CD4-positive, alpha-beta memory T cell (primary cell): ENCODE results near the gene AMMECR1. TPM values are rescaled to one million over a fixed set of nuclear protein-coding genes. Genes with fewer than 3 reads are reported as not detected.
A peak's percentile ranks its signal among the peaks of the same experiment; 100 is the strongest.

Experiments
- CTCF ChIA-PET: fragments of 350-600 bp; sonication (Branson Sonifier 250); formaldehyde crosslinking; loops from one replicate; lab custom pipeline; 2021; ENCODE audit warnings: inconsistent platforms; ENCODE audit not compliant: partially characterized antibody; lab: Charles Lee
- POLR2A ChIA-PET: fragments of 350-600 bp; sonication (Branson Sonifier 250); formaldehyde crosslinking; loops from one replicate; lab custom pipeline; 2021; ENCODE audit not compliant: partially characterized antibody; lab: Charles Lee
- DNase-seq, 5 donors: peaks; one replicate each; pipeline versions ENCODE4 v3.0.0 to v3.0.0-alpha.2; 2020 to 2022; ENCODE audit warnings: mixed read lengths in 1 of 5
- H3K27ac ChIP-seq: one replicate; pipeline ENCODE4 v1.7.0; 2013; ENCODE audit warnings: low read depth, low read length
- H3K27me3 ChIP-seq: 2 replicates; pipeline ENCODE4 v1.7.0; 2013; ENCODE audit warnings: mild to moderate bottlenecking, low read length, moderate library complexity; ENCODE audit not compliant: insufficient read depth
- H3K36me3 ChIP-seq: 2 replicates; pipeline ENCODE4 v1.7.0; 2013; ENCODE audit warnings: mild to moderate bottlenecking, low read length, moderate library complexity; ENCODE audit not compliant: insufficient read depth
- H3K4me1 ChIP-seq: 2 replicates; pipeline ENCODE4 v1.7.0; 2013; ENCODE audit warnings: mild to moderate bottlenecking, low read length, moderate library complexity; ENCODE audit not compliant: insufficient read depth
- H3K4me3 ChIP-seq, 2 donors: one replicate each; pipeline ENCODE4 v1.7.0; 2013; ENCODE audit warnings: low read length in 2 of 2, mild to moderate bottlenecking in 1 of 2
- H3K9me3 ChIP-seq, 2 donors: one replicate each; pipeline ENCODE4 v1.7.0; 2013; ENCODE audit warnings: low read length in 2 of 2, control low read depth in 1 of 2; ENCODE audit not compliant: control insufficient read depth in 1 of 2
- H3K27ac Mint-ChIP-seq, 7 donors: one replicate each; pipeline ENCODE4 v1.8.0; 2020 to 2021; ENCODE audit warnings: mixed read lengths in 7 of 7, mild to moderate bottlenecking in 6 of 7, inconsistent platforms in 3 of 7, moderate library complexity in 3 of 7
- H3K27me3 Mint-ChIP-seq, 2 donors: one replicate each; pipeline ENCODE4 v1.8.0; 2020 to 2021; ENCODE audit warnings: mixed read lengths in 2 of 2
- H3K36me3 Mint-ChIP-seq, 2 donors: one replicate each; pipeline ENCODE4 v1.8.0; 2020 to 2021; ENCODE audit warnings: mixed read lengths in 2 of 2, inconsistent platforms in 1 of 2, mild to moderate bottlenecking in 1 of 2
- H3K4me1 Mint-ChIP-seq, 4 donors: one replicate each; pipeline ENCODE4 v1.8.0; 2020 to 2021; ENCODE audit warnings: mixed read lengths in 4 of 4, mild to moderate bottlenecking in 1 of 4
- H3K4me3 Mint-ChIP-seq, 8 donors: one replicate each; pipeline ENCODE4 v1.8.0; 2020 to 2021; ENCODE audit warnings: mixed read lengths in 8 of 8, mild to moderate bottlenecking in 7 of 8, moderate library complexity in 6 of 8, inconsistent platforms in 3 of 8
- H3K9me3 Mint-ChIP-seq, 8 donors: one replicate each; pipeline ENCODE4 v1.8.0; 2020 to 2021; ENCODE audit warnings: mixed read lengths in 8 of 8, mild to moderate bottlenecking in 5 of 8, inconsistent platforms in 3 of 8, moderate library complexity in 1 of 8
- intact Hi-C: fragments of 100-400 bp; cut with micrococcal nuclease; formaldehyde crosslinking; loops from one replicate; pipeline ENCODE4 v1.15.1; 2023
- polyA plus RNA-seq, 2 donors: library from polyadenylated mRNA; unstranded; fragments of 300-500 nt; fragmentation: Illumina TruSeq; gene quantifications; one replicate each; pipeline ENCODE4 v1.2.3, GENCODE V29; 2021
- total RNA-seq, 2 experiments: library from RNA; stranded (reverse); gene quantifications; one replicate each; pipeline ENCODE4 v1.2.3, GENCODE V29; 2021

AMMECR1 gene
- total and polyA plus RNA-seq, 4 experiments from 2014 or later = 15.4 to 21.7 (median 16.8) TPM

- H3K27ac ChIP-seq = no peak overlapping the region
- CTCF ChIA-PET = interaction anchor here (1.0 to 1.6 kb wide), 3 partner anchors 12 to 235 kb away, joined by 3 to 4 read pairs (median 3); no protein-coding TSS in a partner anchor
Measured at GRCh38 chrX:110172215-110172614, 145.7 kb downstream of the AMMECR1 start.

GRCh38 chrX:110171442-110171841 lies 146.4 kb downstream of the AMMECR1 start:
- Mint-ChIP-seq H3K27me3 (no peaks in the 10 kb centered on the region), H3K4me1 (peaks cover 0 to 5% (median 3%) of the 10 kb centered on the region in 4 donors), H3K9me3 (no peaks in the 10 kb centered on the region), H3K4me3 (no peak overlapping the region), H3K36me3 (peaks cover 13 to 27% of the 10 kb centered on the region in 2 donors), H3K27ac (no peak overlapping the region)
- Histone ChIP-seq H3K27ac (no peak overlapping the region), H3K4me1 (no peaks in the 10 kb centered on the region), H3K36me3 (no peaks in the 10 kb centered on the region), H3K4me3 (no peak overlapping the region), H3K9me3 (no peaks in the 10 kb centered on the region), H3K27me3 (no peaks in the 10 kb centered on the region)
- intact Hi-C loops = loop anchor here (10.0 kb wide), 1 partner anchor 53 kb away; no protein-coding TSS in a partner anchor
- POLR2A ChIA-PET = no interaction called here
- DNase-seq = no peak
- CTCF ChIA-PET = interaction anchor here (1.0 to 1.6 kb wide), 3 partner anchors 11 to 236 kb away, joined by 3 to 4 read pairs (median 3); no protein-coding TSS in a partner anchor

More at GRCh38 chrX:110172215-110172614, 145.7 kb downstream of the AMMECR1 start:
- H3K27ac Mint-ChIP-seq = peak overlapping the region in 2 of 7 donors; percentile 47 to 53
- intact Hi-C loops = loop anchor here (10.0 kb wide), 1 partner anchor 53 kb away; no protein-coding TSS in a partner anchor
- peaks cover 0 to under 1% (median 0%) of the 10 kb centered on the region in 8 donors for H3K9me3 Mint-ChIP-seq
- peaks cover 0 to 5% (median 3%) of the 10 kb centered on the region in 4 donors for H3K4me1 Mint-ChIP-seq
- Histone ChIP-seq H3K4me3 (no peak overlapping the region), H3K4me1 (no peaks in the 10 kb centered on the region), H3K9me3 (no peaks in the 10 kb centered on the region), H3K27me3 (no peaks in the 10 kb centered on the region), H3K36me3 (no peaks in the 10 kb centered on the region)
- peaks cover 13 to 32% of the 10 kb centered on the region in 2 donors for H3K36me3 Mint-ChIP-seq
- POLR2A ChIA-PET = no interaction called here
- no peaks in the 10 kb centered on the region for H3K27me3 Mint-ChIP-seq
- no peak overlapping the region for H3K4me3 Mint-ChIP-seq
- no peak for DNase-seq

- intact Hi-C loops = loop anchor here (10.0 kb wide), 1 partner anchor 55 kb away; no protein-coding TSS in a partner anchor
- no peak overlapping the region for H3K4me3 ChIP-seq
- H3K27me3 Mint-ChIP-seq = no peaks in the 10 kb centered on the region
- peak overlapping the region in 1 of 8 donors; percentile 20 for H3K4me3 Mint-ChIP-seq
- no peaks in the 10 kb centered on the region for H3K9me3 Mint-ChIP-seq
- H3K27ac ChIP-seq = no peak overlapping the region
- H3K4me1 ChIP-seq = no peaks in the 10 kb centered on the region
- H3K27ac Mint-ChIP-seq = peak overlapping the region in 1 of 7 donors; percentile 37
- ChIA-PET POLR2A (no interaction called here), CTCF (interaction anchor here (1.3 to 3.2 kb wide), 3 partner anchors 9 to 242 kb away, joined by 3 to 20 read pairs (median 10); no protein-coding TSS in a partner anchor)
- no peaks in the 10 kb centered on the region for H3K27me3 ChIP-seq
- H3K4me1 Mint-ChIP-seq = peaks cover 0 to 5% (median 3%) of the 10 kb centered on the region in 4 donors
- H3K36me3 Mint-ChIP-seq = peaks cover 13 to 23% of the 10 kb centered on the region in 2 donors
- no peaks in the 10 kb centered on the region for H3K9me3 ChIP-seq
- DNase-seq = no peak
- no peaks in the 10 kb centered on the region for H3K36me3 ChIP-seq
Measured at GRCh38 chrX:110170029-110170428, 147.9 kb downstream of the AMMECR1 start.

DNA sequence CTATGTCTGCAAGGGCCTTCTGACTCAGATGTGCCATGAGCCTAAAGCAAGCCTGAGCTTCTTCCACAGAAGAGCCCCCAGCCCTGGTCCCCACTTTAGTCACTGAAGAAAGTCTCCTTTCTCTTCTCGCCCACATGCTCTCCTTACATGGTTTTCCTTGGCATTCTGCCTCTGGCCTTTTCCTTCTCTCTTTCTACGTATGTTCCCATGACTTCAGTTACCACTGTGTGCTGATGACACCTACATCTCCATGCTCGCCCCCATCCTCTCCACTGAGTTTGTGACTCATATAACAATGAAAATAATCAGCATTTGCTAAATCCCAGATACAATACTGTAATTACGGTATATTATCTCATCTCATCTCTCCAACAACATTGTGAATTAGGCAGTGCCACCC lies 149.3 kb downstream of the AMMECR1 start:
- Mint-ChIP-seq H3K4me3 (no peak overlapping the region), H3K4me1 (peaks cover 0 to 5% (median 3%) of the 10 kb centered on the region in 4 donors), H3K27me3 (no peaks in the 10 kb centered on the region), H3K36me3 (peaks cover 12 to 20% of the 10 kb centered on the region in 2 donors), H3K27ac (no peak overlapping the region), H3K9me3 (no peaks in the 10 kb centered on the region)
- no peaks in the 10 kb centered on the region for H3K27me3 ChIP-seq
- H3K9me3 ChIP-seq = no peaks in the 10 kb centered on the region
- no peak overlapping the region for H3K27ac ChIP-seq
- no peaks in the 10 kb centered on the region for H3K4me1 ChIP-seq
- no peak for DNase-seq
- H3K36me3 ChIP-seq = no peaks in the 10 kb centered on the region
- POLR2A ChIA-PET = interaction anchor here (1.8 kb wide), 1 partner anchor 61 kb away, joined by 4 read pairs; no protein-coding TSS in a partner anchor
- no peak overlapping the region for H3K4me3 ChIP-seq
- intact Hi-C loops = loop anchor here (2.0 kb wide), 1 partner anchor 150 kb away; the partner anchor contains the start of gene AMMECR1
- CTCF ChIA-PET = interaction anchor here (0.7 to 3.2 kb wide), 23 partner anchors 11 to 243 kb away, joined by 3 to 20 read pairs (median 4); partner anchors contain the start of genes AMMECR1 and RTL9

DNA sequence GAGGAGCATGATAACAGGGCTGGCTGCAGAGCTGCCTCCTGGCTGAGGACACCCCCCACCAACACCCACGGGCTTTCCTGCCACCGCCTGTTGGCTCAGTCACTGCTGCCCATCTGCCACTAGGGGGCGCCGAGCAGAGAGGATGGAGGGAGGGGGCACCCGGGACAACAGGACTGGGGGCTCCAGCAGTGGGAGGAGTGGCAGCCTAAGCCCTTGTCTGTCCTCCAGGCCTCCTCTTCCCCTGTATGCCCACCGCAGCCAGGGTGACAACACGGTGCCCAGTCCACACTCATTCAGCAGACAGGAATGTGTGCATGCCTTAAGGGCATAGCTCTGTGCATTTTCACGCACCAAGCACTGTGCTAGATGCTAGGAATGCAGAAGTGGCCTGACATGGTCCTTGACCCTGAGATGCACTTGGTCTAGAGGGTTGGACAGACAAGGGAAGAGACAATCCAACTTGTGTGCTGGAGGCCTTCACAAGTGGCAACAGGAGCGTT lies 149.9 kb downstream of the AMMECR1 start:
- Mint-ChIP-seq H3K27ac (no peak overlapping the region), H3K4me3 (no peak overlapping the region), H3K4me1 (peaks cover 0 to 5% (median 3%) of the 10 kb centered on the region in 4 donors), H3K9me3 (no peaks in the 10 kb centered on the region), H3K36me3 (peaks cover 7 to 14% of the 10 kb centered on the region in 2 donors), H3K27me3 (no peaks in the 10 kb centered on the region)
- no peaks in the 10 kb centered on the region for H3K27me3 ChIP-seq
- H3K9me3 ChIP-seq = no peaks in the 10 kb centered on the region
- no peaks in the 10 kb centered on the region for H3K36me3 ChIP-seq
- H3K4me3 ChIP-seq = no peak overlapping the region
- peak in 4 of 5 donors; percentile 46 to 55 (median 51) for DNase-seq
- H3K4me1 ChIP-seq = no peaks in the 10 kb centered on the region
- intact Hi-C loops = loop anchor here (2.0 kb wide), 1 partner anchor 151 kb away; the partner anchor contains the start of gene AMMECR1
- H3K27ac ChIP-seq = no peak overlapping the region
- CTCF ChIA-PET = interaction anchor here (0.7 to 3.2 kb wide), 25 partner anchors 11 to 244 kb away, joined by 3 to 20 read pairs (median 4); partner anchors contain the start of genes AMMECR1 and RTL9
- POLR2A ChIA-PET = interaction anchor here (1.8 kb wide), 1 partner anchor 62 kb away, joined by 4 read pairs; no protein-coding TSS in a partner anchor

GRCh38 chrX:110163488-110163887 lies 154.4 kb downstream of the AMMECR1 start:
- Mint-ChIP-seq H3K36me3 (no peaks in the 10 kb centered on the region), H3K27ac (no peak overlapping the region), H3K9me3 (no peaks in the 10 kb centered on the region), H3K4me3 (no peak overlapping the region), H3K4me1 (peaks cover 7 to 14% (median 12%) of the 10 kb centered on the region in 4 donors), H3K27me3 (no peaks in the 10 kb centered on the region)
- ChIA-PET POLR2A (no interaction called here), CTCF (interaction anchor here (1.3 to 4.6 kb wide), 3 partner anchors 17 to 247 kb away, joined by 3 to 54 read pairs (median 3); no protein-coding TSS in a partner anchor)
- intact Hi-C loops = no loop called here
- Histone ChIP-seq H3K36me3 (no peaks in the 10 kb centered on the region), H3K27me3 (no peaks in the 10 kb centered on the region), H3K4me3 (no peak overlapping the region), H3K4me1 (peaks cover 6% of the 10 kb centered on the region), H3K9me3 (no peaks in the 10 kb centered on the region), H3K27ac (no peak overlapping the region)
- no peak for DNase-seq

GRCh38 chrX:110162867-110163266 lies 155.0 kb downstream of the AMMECR1 start:
- no peaks in the 10 kb centered on the region for H3K36me3 Mint-ChIP-seq
- H3K36me3 ChIP-seq = no peaks in the 10 kb centered on the region
- H3K27me3 Mint-ChIP-seq = no peaks in the 10 kb centered on the region
- peaks cover 6% of the 10 kb centered on the region for H3K4me1 ChIP-seq
- H3K9me3 Mint-ChIP-seq = no peaks in the 10 kb centered on the region
- no peaks in the 10 kb centered on the region for H3K27me3 ChIP-seq
- DNase-seq = no peak
- H3K27ac ChIP-seq = no peak overlapping the region
- no peak overlapping the region for H3K4me3 Mint-ChIP-seq
- H3K27ac Mint-ChIP-seq = no peak overlapping the region
- no peak overlapping the region for H3K4me3 ChIP-seq
- intact Hi-C loops = no loop called here
- H3K4me1 Mint-ChIP-seq = peaks cover 7 to 14% (median 12%) of the 10 kb centered on the region in 4 donors
- ChIA-PET POLR2A (no interaction called here), CTCF (interaction anchor here (1.3 to 4.6 kb wide), 3 partner anchors 16 to 247 kb away, joined by 3 to 54 read pairs (median 3); no protein-coding TSS in a partner anchor)
- no peaks in the 10 kb centered on the region for H3K9me3 ChIP-seq
